Measurements from ENCODE around the gene SLC19A1.

Gene SLC19A1

GRCh38 chr21:45465611-45466329 is 76.5 kb downstream of the SLC19A1 start:
- peak; percentile 12 for DNase-seq

GRCh38 chr21:45465105-45465504 is 77.1 kb downstream of the SLC19A1 start:
- peak; percentile 19 for DNase-seq

- DNase-seq, result no peak
Observed at GRCh38 chr21:45464309-45464708, 77.9 kb downstream of the SLC19A1 start.

- peak; percentile 6 for DNase-seq
Observed at GRCh38 chr21:45463871-45464270, 78.4 kb downstream of the SLC19A1 start.

- DNase-seq, result no peak
Observed at GRCh38 chr21:45461806-45462341, 80.4 kb downstream of the SLC19A1 start.

- no peak for DNase-seq
Observed at GRCh38 chr21:45461369-45461750, 80.9 kb downstream of the SLC19A1 start.

- no peak for DNase-seq
Observed at GRCh38 chr21:45460611-45461368, 81.5 kb downstream of the SLC19A1 start.

GRCh38 chr21:45460011-45460565 is 82.2 kb downstream of the SLC19A1 start:
- DNase-seq, result no peak

GRCh38 chr21:45459171-45460010 is 82.8 kb downstream of the SLC19A1 start:
- peak; percentile 22 for DNase-seq

- peak; percentile 30 for DNase-seq
Observed at GRCh38 chr21:45458281-45459170, 83.7 kb downstream of the SLC19A1 start.

GRCh38 chr21:45457832-45458172 is 84.4 kb downstream of the SLC19A1 start:
- no peak for DNase-seq

GRCh38 chr21:45457161-45457831 is 84.9 kb downstream of the SLC19A1 start:
- DNase-seq, result peak; percentile 30

GRCh38 chr21:45456584-45457160 is 85.6 kb downstream of the SLC19A1 start:
- no peak for DNase-seq

- DNase-seq, result peak; percentile 63
Observed at GRCh38 chr21:45455674-45456583, 86.3 kb downstream of the SLC19A1 start.

- peak; percentile 64 for DNase-seq
Observed at GRCh38 chr21:45454926-45455673, 87.1 kb downstream of the SLC19A1 start.

GRCh38 chr21:45454060-45454925 is 87.9 kb downstream of the SLC19A1 start:
- DNase-seq, result peak; percentile 33

GRCh38 chr21:45453308-45453950 is 88.8 kb downstream of the SLC19A1 start:
- DNase-seq, result peak; percentile 20

Data from left hindlimb (tissue), 1 donor.